ENCODE measurements around the gene DUOX1. TPM values are rescaled to one million over a fixed set of nuclear protein-coding genes. Genes with fewer than 3 reads are reported as not detected.
A peak's percentile ranks its signal among the peaks of the same experiment; 100 is the strongest.

Gene DUOX1
- total RNA-seq, 1 donor from 2014 or later: 0.59 TPM

GRCh38 chr15:45182996-45183395 is 53.2 kb downstream of the DUOX1 start:
- DNase-seq (ENCODE audit: low spot score): no peak
- intact Hi-C loops (cut with DNase I): no loop called here

DNA sequence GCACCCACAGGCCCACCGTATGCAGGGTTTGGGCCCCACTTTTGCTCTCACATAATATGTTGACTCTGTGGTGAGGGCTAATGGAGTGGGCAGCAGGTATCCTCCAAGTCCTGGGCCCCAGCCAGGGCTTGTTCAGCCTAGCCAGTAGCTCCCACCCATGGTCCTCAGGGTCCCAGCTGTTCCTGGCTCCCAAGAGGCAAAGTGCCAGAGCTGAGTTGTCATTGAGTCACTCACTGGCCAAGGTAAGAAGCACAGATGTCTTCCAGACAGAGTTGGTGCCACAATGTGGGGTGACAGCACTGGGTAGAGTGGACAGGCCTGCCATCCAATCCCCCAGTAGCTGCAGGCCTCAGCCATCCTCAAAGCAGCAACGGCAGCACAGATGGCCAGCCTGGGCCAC is 53.7 kb downstream of the DUOX1 start:
- DNase-seq (ENCODE audit: low spot score): no peak
- intact Hi-C loops (cut with DNase I): no loop called here

GRCh38 chr15:45184562-45185041 is 54.8 kb downstream of the DUOX1 start:
- intact Hi-C loops (cut with DNase I): no loop called here

DNA sequence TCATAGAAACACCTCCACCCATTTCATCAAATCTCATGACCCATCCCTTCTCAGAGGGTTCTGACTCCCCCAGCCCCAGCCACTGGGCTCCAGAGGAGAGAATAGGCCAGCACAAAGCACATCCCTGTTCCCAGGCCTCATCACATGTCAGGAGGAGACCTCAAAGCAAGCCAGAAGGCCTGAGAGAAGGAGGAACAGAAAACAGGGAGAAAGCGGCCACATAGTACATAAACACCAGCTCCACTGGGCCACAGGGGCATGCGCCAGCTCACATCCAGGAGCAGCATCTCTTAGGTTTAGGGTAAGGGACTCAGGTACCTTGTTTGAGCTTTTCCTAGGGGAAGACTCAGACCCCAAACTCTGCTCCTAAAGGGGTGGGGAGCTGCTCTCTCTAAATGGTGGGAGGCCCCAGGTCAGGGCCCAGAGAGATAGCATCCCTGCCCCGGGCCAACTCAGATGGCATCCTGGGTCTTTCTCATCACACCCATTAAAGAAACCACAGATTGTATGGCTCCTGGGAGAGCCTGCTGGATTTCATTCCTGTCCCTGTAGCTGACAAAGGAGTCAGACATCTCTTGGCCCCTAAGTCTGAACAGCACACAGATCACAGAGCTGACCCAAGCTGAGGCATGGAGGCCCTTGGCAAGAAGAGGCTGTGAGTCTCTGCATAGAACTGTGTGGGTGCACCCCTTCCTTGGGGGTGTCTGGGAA is 55.4 kb downstream of the DUOX1 start:
- DNase-seq (ENCODE audit: low spot score): no peak
- intact Hi-C loops (cut with DNase I): no loop called here

More at GRCh38 chr15:45184562-45185041, 54.8 kb downstream of the DUOX1 start:
- DNase-seq (ENCODE audit: low spot score): no peak

GRCh38 chr15:45185903-45186770 is 56.3 kb downstream of the DUOX1 start:
- DNase-seq (ENCODE audit: low spot score): no peak
- intact Hi-C loops (cut with DNase I): no loop called here

- intact Hi-C loops (cut with DNase I): no loop called here
Observed at GRCh38 chr15:45186771-45187577, 57.2 kb downstream of the DUOX1 start.

GRCh38 chr15:45187578-45187893 is 57.7 kb downstream of the DUOX1 start:
- intact Hi-C loops (cut with DNase I): no loop called here
- no peak for DNase-seq (ENCODE audit: low spot score)

More at GRCh38 chr15:45186771-45187577, 57.2 kb downstream of the DUOX1 start:
- no peak for DNase-seq (ENCODE audit: low spot score)

- no peak for DNase-seq (ENCODE audit: low spot score)
- intact Hi-C loops (cut with DNase I): no loop called here
Observed at GRCh38 chr15:45187894-45188830, 58.4 kb downstream of the DUOX1 start, which contains the start of gene SHF. SHF (minus strand) TSS chr15:45187966; CDS start chr15:45187951, 15 bp downstream.

GRCh38 chr15:45197512-45197911 is 67.7 kb downstream of the DUOX1 start:
- no peak for DNase-seq (ENCODE audit: low spot score)
- intact Hi-C loops (cut with DNase I): no loop called here

- DNase-seq (ENCODE audit: low spot score): peak; percentile 95
- intact Hi-C loops (cut with DNase I): loop anchor here (1.0 kb wide), 1 partner anchor 31 kb away; no protein-coding TSS in a partner anchor
Observed at GRCh38 chr15:45198337-45199135, 68.7 kb downstream of the DUOX1 start.

GRCh38 chr15:45199136-45199810 is 69.5 kb downstream of the DUOX1 start:
- intact Hi-C loops (cut with DNase I): no loop called here
- no peak for DNase-seq (ENCODE audit: low spot score)

DNA sequence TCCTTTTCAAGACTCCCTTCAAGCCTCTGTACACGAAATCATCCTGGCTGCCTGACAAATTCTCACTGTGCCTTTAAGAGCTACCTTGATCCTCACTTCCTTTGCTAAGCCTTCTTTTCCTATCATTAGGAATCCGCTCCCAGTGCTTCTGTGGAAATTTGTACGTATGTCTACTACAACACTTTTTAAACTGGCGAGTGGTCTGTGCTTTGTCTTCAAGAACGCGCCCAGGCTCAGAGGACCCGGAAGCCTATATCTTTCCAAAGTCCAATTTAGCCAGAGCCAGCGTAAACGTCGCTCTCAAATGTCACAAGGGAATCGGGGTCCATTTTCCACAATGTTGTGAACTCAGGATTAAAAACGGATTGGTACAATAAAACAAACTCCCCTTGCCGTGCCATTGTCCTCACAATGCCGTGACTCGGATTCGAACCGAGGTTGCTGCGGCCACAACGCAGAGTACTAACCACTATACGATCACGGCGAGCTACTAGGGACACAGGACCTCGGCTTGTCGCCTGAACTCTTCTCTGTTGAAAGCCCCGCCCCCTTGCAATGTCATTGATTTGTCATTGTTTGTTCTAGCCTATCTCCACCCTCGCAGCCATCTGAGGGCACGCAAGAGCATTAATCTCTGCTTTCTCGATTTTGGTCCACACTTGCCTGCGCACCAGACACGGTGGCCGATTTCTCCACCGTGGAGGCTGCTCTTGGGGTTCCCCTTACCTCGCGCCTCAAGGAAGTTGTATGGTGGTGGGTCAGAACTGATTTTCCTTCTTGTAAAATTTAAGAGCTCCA is 70.4 kb downstream of the DUOX1 start:
- intact Hi-C loops (cut with DNase I): loop anchor here (2.0 kb wide), 2 partner anchors 79 to 203 kb away; a partner anchor contains a TSS
- peak; percentile 96 for DNase-seq (ENCODE audit: low spot score)

- intact Hi-C loops (cut with DNase I): loop anchor here (2.0 kb wide), 2 partner anchors 78 to 202 kb away; a partner anchor contains a TSS
- peak; percentile 90 for DNase-seq (ENCODE audit: low spot score)
Observed at GRCh38 chr15:45200799-45201556, 71.2 kb downstream of the DUOX1 start.

DNA sequence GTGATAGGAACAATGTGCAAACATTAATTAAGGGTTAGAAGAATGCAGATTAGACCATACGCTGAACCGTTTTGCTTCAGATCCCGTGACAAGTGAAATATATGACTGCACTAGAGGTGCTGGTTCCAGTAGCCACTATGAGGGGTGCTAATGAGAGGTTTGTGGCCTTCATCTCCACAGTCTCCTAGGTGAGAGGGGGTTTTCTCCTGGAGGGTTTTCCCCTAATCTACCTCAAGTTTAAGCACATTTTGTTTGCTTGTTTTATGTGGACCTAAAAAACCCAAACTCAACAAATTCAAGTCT is 71.7 kb downstream of the DUOX1 start:
- intact Hi-C loops (cut with DNase I): loop anchor here (2.0 kb wide), 2 partner anchors 77 to 201 kb away; a partner anchor contains a TSS
- DNase-seq (ENCODE audit: low spot score): no peak

GRCh38 chr15:45201869-45202268 is 72.1 kb downstream of the DUOX1 start:
- intact Hi-C loops (cut with DNase I): loop anchor here (2.0 kb wide), 2 partner anchors 77 to 201 kb away; a partner anchor contains a TSS
- DNase-seq (ENCODE audit: low spot score): no peak

GRCh38 chr15:45203182-45203581 is 73.4 kb downstream of the DUOX1 start:
- intact Hi-C loops (cut with DNase I): no loop called here
- DNase-seq (ENCODE audit: low spot score): no peak
